ENCODE results near the gene ZNF584.

- TF ChIP-seq POLR2A (IDR thresholded peaks at IDR 0.05; ENCODE audit: low read length) (no peak), GATA1 (IDR thresholded peaks at IDR 0.05; ENCODE audit: low read depth, low read length) (no peak)
These were observed 51.6 kb downstream of the ZNF584 start for GRCh38 chr19:58460039-58460438.

All from erythroblast (primary cell).